GM13976 (cell line): ENCODE measurements around the gene ANKRD44.

Source experiments
- DNase-seq: peaks from one replicate; pipeline ENCODE4 v3.0.0; 2012; ENCODE audit warnings: low spot score
- in situ Hi-C: fragments of 300-500 bp; cut with MboI; formaldehyde crosslinking; loops from one replicate; pipeline ENCODE4 v1.12.0; 2022; ENCODE audit warnings: low sequenced_read_pairs, mixed read lengths, inconsistent platforms; ENCODE audit not compliant: unreplicated experiment
- TF ChIP-seq, protein P1 (sequence below): IDR thresholded peaks from 2 replicates; pipeline ENCODE4 v1.5.1; 2012; ENCODE audit warnings: borderline replicate concordance, mild to moderate bottlenecking; ENCODE audit not compliant: insufficient read depth; ENCODE audit errors: extremely low read depth, missing control alignments, control extremely low read depth

Gene ANKRD44

DNA sequence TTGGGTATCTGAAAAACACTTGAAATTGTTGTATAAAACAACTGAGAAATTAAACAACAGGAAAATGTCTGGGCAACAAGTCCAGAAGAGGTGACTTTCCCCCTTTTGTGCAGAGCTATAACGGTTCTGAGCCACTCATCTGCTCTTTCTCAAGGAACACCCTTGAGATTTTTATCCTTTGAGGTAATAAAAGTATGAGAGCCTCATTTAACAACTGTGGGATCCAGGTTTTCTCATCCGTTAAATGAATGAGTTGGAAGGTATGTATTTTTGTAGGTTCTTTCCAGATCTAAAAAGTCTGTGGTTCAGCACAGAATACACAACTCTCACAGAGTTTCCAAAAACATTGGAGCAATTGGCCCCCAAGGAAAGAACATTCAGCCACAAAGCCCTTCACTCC, 93.0 kb downstream of the ANKRD44 start:
- TF ChIP-seq, protein P1, sequence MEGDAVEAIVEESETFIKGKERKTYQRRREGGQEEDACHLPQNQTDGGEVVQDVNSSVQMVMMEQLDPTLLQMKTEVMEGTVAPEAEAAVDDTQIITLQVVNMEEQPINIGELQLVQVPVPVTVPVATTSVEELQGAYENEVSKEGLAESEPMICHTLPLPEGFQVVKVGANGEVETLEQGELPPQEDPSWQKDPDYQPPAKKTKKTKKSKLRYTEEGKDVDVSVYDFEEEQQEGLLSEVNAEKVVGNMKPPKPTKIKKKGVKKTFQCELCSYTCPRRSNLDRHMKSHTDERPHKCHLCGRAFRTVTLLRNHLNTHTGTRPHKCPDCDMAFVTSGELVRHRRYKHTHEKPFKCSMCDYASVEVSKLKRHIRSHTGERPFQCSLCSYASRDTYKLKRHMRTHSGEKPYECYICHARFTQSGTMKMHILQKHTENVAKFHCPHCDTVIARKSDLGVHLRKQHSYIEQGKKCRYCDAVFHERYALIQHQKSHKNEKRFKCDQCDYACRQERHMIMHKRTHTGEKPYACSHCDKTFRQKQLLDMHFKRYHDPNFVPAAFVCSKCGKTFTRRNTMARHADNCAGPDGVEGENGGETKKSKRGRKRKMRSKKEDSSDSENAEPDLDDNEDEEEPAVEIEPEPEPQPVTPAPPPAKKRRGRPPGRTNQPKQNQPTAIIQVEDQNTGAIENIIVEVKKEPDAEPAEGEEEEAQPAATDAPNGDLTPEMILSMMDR, result no peak
- in situ Hi-C loops, result no loop called here
- DNase-seq, result no peak

DNA sequence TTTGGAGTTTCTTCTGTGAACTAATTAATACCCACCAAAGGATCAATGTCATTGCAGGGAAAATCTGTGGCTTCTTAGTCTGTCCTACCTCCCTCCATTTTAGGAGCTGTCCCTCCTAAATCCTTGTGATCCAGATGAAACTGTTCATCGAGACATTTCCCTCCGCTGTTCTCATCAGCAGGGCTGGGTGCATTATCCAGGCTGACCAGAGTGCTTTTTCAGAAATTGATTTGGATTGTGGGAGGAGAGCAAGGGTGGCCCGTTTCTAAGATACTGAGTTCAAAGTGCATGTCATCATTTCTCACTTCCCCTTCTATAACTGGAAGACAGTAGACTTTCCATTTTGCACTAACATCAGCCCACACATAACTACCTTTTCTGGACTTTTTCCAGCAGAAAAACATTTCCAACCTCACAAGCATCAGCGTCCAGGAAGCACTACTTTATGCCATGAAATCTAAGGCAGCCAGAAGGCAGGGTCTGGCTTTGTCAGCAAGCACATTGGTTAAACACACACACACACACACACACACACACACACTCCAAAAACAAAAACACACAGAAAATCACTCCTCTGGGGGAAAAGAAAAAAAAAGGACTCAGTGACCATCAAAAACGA, 94.1 kb downstream of the ANKRD44 start:
- in situ Hi-C loops, result no loop called here
- no peak for DNase-seq

DNA sequence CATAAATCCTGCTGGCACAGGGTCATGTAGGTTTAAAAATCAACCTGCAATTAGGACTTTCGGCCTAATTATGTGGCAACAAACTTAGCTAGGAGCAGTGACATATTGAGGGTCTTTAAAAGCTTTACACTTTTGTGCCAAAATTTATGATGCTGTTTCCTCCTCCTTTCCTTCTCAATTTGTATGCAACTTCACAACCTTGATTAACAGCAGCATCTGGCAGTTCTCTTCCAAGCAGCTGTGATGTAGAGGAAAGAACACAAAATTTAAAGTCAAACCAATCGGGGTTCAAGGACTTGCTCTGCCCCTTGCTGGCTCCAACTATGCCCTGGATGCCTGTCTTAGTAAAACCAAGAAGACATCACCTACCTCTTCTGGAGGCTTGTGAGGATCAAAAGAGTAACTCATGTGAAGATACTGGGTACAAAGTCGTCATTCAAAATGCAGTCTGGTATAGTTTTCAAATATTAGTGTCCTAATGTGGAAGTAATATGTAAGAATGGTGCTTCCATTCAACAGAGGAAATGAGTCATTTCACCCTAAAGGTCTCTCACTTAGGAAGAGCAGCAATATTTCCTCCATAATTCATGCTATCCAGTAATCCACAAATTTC, 94.7 kb downstream of the ANKRD44 start:
- DNase-seq, result no peak
- in situ Hi-C loops, result no loop called here
- TF ChIP-seq, protein P1, result no peak

More for the DNA sequence above, 94.1 kb downstream of the ANKRD44 start:
- TF ChIP-seq, protein P1, result no peak

- DNase-seq, result no peak
- TF ChIP-seq, protein P1, result no peak
- in situ Hi-C loops, result no loop called here
These were observed 98.0 kb downstream of the ANKRD44 start for GRCh38 chr2:197212344-197213262.

GRCh38 chr2:197211881-197212342, 98.7 kb downstream of the ANKRD44 start:
- TF ChIP-seq, protein P1, result no peak
- in situ Hi-C loops, result no loop called here
- no peak for DNase-seq

- in situ Hi-C loops, result no loop called here
- TF ChIP-seq, protein P1, result no peak
- DNase-seq, result no peak
These were observed 100.2 kb downstream of the ANKRD44 start for GRCh38 chr2:197210430-197210829.
